RCC 7860 (cell line): ENCODE measurements around the gene GNG14.
"Not testable (repeated sequence)": the region's sequence is repeated elsewhere in the genome, so short reads cannot be mapped to it uniquely, and the experiment has no call there.

Experiments
- DNase-seq: peaks from one replicate; pipeline ENCODE4 v3.0.0-alpha.2; 2015; ENCODE audit warnings: low spot score
- FAIRE-seq: peaks from 2 replicates; lab custom pipeline; 2012; peaks lifted over from hg19 to GRCh38; lab: Jason Lieb, UNC

Gene GNG14

DNA sequence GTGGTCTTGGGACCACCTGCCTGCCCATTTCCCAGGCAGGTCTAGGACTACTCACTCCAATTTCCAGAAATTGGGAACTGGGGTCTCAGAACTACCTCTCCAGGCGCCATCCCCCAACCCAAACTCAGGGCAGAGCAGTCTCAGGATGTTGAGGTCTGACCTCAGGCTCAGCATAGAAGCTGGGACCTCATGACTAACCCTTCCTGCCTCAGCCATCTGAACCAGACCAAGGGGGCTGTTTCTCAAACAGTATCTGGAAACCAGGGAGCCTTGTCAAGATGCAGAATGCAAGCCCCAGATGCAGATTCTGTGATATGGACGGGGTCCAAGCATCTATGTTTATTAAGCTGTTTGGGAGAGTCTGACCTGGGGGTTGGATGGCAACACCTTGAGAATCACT is 7.3 kb downstream of the GNG14 start:
- FAIRE-seq = no peak

DNA sequence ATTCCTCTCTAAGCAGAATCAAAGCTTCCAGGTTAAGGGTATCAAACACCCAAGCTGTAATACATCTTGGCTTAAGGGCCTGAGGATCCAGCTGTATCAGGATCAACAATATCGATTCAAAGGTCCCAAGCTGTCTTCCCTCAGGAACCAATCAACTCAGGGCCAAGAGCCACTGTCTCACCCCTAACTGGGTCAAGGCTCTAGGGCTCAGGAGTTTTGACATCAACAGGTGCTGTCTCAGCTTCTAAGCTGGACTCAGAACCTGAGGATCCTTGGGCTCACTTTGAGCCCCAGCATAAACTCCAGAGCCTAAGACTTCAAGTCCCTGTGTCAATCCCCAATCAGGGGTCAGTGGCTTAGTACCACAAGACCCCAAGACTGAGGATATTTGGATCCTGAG is 7.7 kb downstream of the GNG14 start:
- no peak for DNase-seq
- no peak for FAIRE-seq

More for the DNA sequence above, 7.3 kb downstream of the GNG14 start:
- no peak for DNase-seq

DNA sequence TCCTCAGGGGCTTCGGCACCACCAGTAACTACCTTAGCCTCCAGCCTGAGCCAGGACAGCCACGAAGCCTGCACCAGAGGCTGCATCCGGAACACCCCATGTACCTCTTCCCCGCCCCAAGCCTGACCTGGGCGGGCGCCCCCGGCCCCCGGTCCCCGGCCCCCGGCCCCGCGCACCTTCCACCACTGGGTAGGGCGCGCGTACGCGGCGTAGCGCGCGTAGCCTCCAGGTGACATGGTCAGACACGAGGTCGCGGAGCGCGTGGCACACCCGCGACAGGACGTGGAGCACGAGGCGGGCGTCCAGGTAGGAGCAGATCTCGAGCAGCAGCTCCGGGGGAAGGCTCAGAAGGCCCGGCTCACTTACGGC is 8.2 kb downstream of the GNG14 start:
- FAIRE-seq = no peak
- DNase-seq = no peak

DNA sequence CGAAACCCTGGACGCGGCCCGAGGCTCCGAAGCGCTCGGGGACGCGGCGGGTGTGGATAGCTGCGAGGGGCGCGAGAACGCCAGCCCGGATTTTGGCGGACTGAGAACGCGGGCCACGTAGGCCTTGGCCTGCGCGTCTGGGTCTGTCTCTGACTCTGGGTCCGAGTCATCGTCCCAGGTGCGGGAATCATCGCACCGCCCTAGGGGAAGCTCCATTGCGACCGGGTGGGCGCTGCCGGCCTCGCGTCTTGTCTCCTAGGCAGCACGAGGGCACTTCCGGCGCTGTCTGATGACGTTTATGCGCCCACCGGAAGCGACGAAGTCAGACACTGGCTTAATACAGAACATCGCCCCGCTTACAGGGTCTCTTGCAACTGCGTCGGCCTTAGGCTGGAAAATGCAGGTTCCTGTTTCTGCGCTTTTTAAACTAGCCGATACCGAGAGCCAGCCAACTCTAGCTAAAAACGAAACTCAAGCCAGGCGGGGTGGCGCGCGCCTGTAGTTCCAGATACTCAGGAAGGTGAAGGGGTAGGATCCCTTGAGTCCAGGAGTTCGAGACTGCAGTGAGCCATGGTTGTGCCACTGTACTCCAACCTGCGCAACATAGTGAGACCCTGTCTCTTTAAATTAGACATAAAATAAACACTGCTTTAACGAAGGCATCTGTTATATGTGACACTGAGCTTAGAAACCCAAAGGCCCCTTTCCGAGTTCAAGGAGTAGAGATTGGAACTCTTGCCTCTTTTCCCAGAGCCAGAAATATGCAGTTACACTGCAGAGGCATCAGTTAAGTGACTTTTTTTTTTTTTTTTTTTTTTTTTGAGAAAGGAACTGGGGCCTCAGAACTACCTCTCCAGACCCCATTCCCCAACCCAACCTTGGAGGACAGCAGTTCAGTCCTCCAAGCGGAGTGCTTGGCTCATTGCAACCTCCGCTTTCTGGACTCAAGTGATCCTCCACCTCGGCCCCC is 8.9 kb downstream of the GNG14 start, which contains the start of gene FBXW9:
Gene FBXW9 (minus strand): TSS at position 266 of the 970 bp plus-strand sequence. CDS start 50 bp downstream, at position 216.
- no peak for FAIRE-seq

DNA sequence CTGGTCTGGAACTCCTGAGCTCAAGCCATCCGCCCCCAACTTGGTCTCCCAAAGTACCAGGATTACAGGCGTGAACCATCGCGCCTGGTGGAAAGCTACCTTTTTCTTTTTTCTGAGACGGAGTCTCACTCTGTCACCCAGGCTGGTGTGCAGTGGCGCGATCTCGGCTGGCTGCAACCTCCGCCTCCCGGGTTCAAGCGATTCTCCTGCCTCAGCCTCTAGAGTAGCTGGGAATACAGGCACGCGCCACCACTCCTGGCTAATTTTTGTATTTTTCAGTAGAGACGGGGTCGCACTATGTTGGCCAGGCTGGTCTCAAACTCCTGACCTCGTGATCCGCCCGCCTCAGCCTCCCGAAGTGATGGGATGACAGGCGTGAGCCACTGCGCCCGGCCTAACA is 9.6 kb downstream of the GNG14 start:
- not testable (repeated sequence) for DNase-seq, FAIRE-seq

More for the DNA sequence above, 8.9 kb downstream of the GNG14 start, which contains the start of gene FBXW9:
- peak; percentile 84 for DNase-seq

DNA sequence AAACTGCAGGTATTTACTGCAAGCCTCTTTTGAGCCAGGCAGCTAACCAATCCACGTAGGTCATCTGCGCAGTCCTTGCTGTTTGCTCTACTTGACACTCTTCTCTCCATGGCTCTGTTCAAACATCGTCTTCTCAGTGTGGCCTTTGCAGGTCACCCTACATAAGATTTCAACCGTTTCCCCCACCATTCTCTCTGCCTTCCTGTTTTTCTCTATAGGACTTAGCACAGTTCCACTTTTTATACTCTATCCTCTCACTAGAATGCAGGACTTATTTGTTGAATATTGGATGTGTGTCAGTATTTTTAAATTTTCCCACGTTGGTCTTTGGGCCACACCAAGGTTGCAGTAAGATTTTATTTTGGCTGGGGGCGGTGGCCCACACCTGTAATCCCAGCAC is 10.3 kb downstream of the GNG14 start:
- FAIRE-seq (no peak), DNase-seq (no peak)

DNA sequence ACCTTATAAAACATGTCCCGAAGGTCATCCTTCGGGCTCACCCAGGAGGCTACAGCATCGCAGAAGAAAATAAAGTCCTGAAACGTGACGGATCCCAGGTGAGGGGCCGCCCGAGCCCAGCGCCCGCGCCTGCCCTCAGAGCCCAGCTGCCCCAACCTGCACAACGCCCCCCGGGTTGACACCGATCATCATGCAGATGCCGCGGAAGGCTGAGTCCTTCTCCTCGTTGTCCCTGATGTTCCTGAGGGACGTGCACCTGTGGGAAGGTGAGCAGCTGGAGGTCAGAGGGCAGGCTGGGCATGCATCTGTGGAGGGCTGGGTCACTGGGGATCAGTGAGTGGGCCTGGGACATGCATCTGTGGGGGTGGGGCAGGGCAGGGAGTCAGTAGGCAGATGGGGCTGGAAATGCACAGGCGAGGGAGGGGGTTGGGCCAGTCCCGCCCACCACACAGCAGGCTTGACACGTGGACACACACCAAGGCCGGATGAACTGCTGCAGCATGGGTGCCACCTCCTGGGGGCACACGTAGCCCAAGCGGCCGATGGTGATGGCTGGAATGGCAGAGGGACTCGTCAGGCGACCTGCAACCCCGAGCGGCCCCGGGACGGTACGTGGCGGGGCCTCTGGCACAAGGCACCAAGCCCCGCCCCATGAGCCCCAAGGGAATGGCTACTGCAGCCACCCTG is 13.9 kb downstream of the GNG14 start:
- DNase-seq = no peak
- FAIRE-seq = no peak

DNA sequence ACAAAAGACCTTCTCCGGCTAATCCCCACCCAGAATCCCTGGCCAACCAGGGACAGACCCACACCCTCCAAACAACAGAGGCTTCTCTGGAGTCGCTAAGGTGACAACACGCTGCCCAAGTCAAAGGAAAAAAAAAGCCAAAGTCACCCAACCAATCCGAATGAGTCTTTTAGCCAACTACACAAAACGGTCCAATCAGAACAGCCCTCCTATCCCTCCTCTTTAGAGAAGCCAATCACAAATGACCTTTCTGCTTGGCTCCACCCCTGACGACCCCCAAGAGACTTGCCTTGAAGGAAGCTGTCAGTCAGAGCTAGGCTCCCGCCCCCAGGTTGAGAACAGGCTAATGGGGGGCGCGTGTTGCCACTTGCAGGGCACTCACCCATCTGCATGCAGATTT is 15.2 kb downstream of the GNG14 start:
- no peak for FAIRE-seq
- DNase-seq = peak; percentile 37

DNA sequence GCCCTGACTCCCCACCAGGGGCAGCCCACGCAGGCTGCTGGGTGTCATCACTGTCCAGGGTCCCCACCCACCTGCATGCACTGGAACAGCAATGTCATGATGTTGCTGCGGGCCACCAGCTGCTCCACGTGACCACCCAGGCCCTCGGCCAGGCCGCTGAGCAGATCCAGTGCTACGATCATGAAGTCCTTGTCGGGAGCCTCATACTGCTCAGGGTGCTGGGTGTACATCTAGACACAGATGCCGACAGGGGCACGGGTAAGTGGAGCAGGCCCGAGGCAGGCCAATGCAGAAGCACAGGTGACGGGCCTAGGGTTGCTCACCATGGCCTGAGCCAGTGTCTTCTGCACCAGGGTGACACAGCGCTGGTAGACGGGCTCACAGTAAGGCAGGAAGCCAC is 17.4 kb downstream of the GNG14 start:
- FAIRE-seq (no peak), DNase-seq (no peak)

DNA sequence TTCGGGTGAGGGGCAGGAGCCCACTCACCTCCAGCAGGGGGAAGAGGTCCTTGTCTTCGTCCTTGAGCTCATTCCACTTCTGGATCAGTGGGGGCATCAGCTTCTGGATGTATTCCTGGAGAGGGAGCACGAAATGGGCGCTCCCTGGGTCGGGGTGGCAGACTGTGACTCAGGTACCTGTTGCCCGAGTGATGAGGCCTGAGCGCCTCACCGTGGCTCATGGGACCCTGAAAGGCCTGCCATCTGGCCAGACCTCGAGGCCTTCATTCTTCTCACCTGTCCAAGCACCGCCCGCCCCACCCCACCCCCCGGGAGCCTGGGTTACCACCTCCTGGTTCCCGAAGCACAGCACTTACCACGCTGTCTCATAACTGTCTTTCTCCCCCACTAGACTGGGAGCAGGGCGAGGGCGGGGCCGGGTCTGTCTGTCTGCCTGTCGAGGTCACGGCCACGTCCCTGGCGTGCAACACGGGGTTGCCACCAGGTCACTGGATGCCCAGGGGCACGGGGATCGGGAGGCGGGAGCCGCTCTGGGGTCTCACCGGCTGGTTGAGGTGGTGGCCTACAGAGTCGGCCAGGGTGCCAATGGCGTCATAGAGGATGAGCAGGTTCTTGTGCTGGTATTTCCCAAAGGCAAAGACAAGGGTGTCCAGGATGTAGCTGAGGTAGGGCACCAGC is 18.0 kb downstream of the GNG14 start:
- DNase-seq = no peak

DNA sequence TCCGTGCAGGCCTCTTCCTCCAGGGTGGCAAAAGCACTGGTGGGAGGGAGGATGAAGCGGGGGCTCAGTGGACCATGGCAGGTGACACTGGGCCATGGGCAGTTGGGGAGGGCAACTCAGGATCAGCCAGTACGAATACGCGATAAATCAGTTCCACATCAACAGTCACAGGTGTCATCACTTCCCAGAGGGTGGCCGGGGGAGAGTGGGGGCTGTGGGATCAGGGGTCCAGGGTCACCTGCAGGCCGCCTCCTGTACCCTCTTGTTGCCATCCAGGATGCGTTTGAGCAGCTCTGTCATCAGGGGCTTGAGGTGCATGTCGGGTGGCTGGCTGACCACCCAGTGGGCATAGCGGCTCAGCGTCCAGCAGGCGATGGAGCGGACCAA is 18.5 kb downstream of the GNG14 start:
- no peak for DNase-seq

More for the DNA sequence above, 18.0 kb downstream of the GNG14 start:
- FAIRE-seq = no peak

DNA sequence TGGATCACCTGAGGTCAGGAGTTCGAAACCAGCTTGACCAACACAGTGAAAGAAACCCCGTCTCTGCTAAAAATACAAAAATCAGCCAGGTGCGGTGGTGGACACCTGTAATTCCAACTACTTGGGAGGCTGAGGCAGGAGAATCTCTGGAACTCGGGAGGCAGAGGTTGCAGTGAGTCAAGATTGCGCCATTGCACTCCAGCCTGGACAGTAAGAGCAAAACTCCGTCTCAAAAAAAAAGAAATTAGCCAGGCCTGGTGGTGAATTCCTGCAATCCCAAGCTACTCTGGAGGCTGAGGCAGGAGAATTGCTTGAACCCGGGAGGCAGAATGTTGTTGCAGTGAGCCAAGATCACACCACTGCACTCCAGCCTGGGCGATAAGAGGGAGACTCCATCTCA is 20.8 kb downstream of the GNG14 start:
- no peak for DNase-seq
- no peak for FAIRE-seq

More for the DNA sequence above, 18.5 kb downstream of the GNG14 start:
- no peak for FAIRE-seq

DNA sequence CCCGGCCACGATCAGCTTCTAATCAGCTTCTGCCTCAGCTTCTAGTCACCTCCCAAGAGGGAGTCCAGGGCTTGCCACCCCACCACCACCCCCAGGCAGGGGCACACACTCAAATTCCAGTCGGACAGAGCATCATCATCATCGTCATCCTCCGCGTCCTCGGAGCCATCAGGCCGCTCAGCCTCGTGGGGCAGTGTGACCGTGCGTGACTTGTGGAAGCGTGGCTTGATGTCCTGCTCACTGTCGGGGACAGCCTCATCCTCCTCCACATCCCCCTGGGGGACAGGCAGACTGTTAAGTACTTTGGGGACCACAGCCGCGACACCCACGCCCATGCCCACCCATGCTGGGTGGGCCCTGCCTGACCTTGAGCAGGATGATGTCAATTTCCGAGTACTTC is 23.4 kb downstream of the GNG14 start:
- DNase-seq = no peak
- FAIRE-seq = no peak

DNA sequence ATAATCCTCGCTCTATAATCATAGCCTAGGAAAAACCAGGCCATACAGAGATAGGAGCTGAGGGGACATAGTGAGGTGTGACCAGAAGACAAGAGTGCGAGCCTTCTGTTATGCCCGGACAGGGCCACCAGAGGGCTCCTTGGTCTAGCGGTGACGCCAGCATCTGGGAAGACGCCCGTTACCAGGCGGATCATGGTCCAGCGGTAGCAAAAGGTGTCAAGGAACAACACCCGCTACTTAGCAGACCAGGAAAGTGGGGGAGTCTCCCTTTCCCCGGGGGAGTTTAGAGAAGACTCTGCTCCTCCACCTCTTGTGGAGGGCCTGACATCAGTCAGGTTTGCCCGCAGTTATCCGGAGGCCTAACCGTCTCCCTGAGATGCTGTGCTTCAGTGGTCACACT is 24.3 kb downstream of the GNG14 start:
- not testable (repeated sequence) for DNase-seq

DNA sequence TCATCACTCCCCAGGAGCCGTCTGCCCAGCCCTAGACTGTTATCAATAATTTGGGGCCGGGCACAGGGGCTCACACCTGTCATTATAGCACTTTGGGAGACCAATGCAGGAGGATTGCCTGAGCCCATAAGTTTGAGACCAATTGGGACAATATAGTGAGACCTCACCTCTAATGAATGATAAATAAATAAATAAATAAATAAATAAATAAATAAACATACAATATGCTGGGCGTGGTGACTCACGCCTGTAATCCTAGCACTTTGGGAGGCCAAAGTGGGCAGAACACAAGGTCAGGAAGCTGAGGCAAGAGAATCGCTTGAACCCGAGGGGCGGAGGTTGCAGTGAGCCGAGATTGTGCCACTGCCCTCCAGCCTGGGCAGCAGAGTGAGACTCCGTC is 25.5 kb downstream of the GNG14 start:
- FAIRE-seq, DNase-seq: not testable (repeated sequence)

More for the DNA sequence above, 24.3 kb downstream of the GNG14 start:
- FAIRE-seq = not testable (repeated sequence)

DNA sequence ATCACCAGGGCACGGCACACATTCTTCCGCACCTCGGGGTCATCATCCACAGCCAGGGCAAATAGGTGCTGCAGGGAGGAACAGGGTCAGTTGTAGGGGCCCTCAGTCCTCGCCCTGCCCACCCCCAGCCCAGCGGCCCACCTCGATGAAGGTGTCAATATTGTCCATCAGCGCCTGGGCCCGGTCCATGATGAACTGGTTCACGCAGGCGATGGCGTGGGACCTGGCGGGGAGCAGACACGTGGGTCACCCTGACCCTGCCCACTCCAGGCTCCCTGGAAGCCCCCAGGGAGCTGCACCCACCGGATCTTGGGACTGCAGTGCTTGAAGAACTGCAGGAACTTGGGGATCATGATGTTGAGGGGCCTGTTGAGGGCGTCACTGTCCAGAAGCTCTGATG is 27.3 kb downstream of the GNG14 start:
- no peak for DNase-seq
- FAIRE-seq = no peak

DNA sequence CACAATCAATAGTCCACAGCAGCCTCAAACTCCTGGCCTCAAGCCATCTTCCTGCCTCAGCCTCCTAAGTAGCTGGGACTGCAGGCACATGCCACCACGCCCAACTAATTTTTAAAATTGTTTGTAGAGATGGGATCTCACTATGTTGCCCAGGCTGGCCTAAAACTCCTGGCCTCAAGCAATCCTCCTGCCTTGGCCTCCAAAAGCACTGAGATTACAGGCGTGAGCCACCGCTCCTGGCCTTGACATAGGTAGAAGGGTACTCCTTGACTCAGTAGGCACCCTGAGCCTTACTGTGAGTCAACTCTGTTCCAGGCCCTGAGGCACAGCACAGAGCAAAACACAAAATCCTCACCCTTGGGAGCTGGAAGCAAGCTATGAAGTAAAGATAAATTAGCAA is 28.1 kb downstream of the GNG14 start:
- DNase-seq (no peak), FAIRE-seq (no peak)

DNA sequence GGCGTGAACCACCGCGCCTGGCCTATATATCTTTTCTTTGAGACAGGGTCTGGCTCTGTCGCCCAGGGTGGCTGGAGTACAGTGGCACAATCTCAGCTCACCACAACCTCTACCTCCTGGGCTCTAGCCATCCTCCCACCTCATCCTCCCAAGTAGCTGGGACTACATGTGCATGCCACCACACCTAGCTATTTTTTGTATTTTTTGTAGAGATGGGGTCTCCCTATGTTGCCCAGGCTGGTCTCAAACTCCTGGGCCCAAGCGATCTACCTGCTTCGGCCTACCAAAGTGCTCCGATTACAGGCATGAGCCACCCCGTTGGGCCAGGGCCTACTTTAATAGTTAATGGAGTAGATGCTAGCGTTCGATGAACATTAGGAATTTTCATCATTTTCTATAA is 32.5 kb downstream of the GNG14 start:
- FAIRE-seq = no peak
- no peak for DNase-seq

DNA sequence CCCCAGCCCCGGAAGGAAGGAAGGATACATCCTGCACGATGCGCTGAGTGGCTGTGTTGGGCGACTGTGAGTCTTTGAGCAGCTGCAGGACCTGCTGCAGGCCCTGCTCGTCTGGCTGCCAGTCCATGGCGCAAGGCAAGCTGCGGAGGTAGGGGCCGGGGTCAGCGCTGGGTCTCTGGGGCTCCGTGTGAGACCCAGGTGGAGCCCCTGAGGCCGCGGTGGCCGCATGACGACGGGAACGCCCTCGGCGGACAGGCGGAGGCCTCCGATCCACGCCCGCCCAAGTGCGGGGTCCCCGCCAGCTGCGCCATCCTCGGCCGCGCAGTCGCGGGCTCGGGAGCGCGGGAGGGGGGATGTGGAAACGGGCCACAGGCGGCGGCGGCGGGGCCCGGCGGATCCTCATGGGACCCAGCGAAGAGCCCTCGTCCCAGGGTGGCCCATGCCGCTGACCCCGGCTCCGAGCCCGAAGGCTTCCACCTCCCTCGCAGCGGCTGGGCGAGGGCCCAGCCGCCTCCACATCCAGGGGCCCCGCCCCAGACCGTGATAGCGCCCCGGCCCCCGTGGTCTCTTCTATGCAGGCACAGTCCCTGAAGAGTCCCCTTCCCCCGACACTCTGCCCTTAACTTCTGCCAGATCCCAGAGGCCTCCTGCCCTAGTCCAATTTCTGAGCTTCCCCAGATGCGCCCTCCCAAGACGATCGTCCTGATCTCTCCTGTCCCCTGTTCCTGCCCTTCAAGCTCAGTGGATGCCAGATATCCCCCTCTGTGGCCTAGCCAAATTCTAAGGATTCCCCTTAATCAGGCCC is 33.3 kb downstream of the GNG14 start:
- FAIRE-seq (no peak), DNase-seq (no peak)
